ENCODE results near the gene IL13RA2.

IL13RA2 gene

DNA sequence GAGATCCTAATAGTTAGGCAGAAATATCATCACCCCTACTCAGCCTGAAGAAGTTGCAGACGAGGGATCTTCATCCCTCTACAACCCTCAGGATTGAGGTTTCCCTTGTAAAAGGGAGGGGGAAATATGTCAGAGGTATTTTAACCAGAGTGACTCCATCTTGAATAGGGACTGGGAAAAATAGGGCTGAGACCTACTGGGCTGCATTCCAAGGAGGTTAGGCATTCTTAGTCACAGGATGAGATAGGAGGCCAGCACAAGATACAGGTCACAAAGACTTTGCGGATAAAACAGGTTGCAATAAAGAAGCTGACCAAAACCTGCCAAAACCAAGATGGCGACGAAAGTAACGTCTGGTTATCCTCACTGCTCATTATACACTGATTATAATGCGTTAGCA lies 17.5 kb downstream of the IL13RA2 start:
- H3K27ac ChIP-seq, result no peak overlapping the region
- intact Hi-C loops (cut with DNase I; ENCODE audit: low total_unique reads), result no loop called here
- H3K36me3 ChIP-seq, result no peaks in the 10 kb centered on the region
- no peaks in the 10 kb centered on the region for H3K4me1 ChIP-seq
- no peak for DNase-seq
- no peak for TF ChIP-seq CTCF (IDR thresholded peaks at IDR 0.05)
- no peak overlapping the region for H3K4me3 ChIP-seq
- no peaks in the 10 kb centered on the region for H3K27me3 ChIP-seq
- H3K9me3 ChIP-seq, result no peaks in the 10 kb centered on the region

- Histone ChIP-seq H3K27ac (no peak overlapping the region), H3K27me3 (no peaks in the 10 kb centered on the region), H3K4me1 (no peaks in the 10 kb centered on the region), H3K9me3 (no peaks in the 10 kb centered on the region), H3K4me3 (no peak overlapping the region), H3K36me3 (no peaks in the 10 kb centered on the region)
- intact Hi-C loops (cut with DNase I; ENCODE audit: low total_unique reads), result no loop called here
- no peak for TF ChIP-seq CTCF (IDR thresholded peaks at IDR 0.05)
- DNase-seq, result no peak
These were observed 19.6 kb downstream of the IL13RA2 start for GRCh38 chrX:114997779-114998178.

DNA sequence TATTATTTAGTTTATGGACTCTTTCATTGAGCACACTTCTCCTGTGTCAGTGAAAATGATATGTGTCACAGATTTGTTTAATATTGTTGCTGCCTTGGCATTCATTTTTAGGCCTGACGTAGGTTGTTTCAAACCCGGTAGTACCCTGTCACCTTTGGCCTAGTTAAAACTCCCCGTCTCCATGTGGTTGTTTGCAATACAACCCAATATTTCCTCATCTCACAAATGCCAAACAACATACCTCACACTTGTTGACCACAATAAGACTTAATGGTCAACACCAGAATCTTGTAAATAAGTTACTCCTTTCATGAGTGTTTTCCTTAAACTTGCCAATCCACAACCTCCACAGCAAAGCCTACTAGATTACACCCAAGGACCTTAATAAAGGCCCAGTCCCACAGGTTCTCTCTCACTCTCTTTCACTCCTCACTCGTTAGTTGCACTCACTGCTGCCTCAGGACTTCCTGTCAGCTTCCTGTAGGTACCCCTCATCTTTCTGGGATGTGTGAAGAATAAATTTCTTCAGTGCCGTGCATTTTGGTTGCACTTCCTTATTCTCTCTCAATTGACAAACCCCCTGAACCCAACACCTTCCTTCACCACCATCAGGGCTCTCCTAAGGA lies 31.3 kb downstream of the IL13RA2 start:
- no peak overlapping the region for H3K4me3 ChIP-seq
- intact Hi-C loops (cut with DNase I; ENCODE audit: low total_unique reads), result no loop called here

GRCh38 chrX:114976292-114976691 lies 41.1 kb downstream of the IL13RA2 start:
- no peak for TF ChIP-seq CTCF (IDR thresholded peaks at IDR 0.05)
- H3K27me3 ChIP-seq, result no peaks in the 10 kb centered on the region
- no peak overlapping the region for H3K27ac ChIP-seq
- intact Hi-C loops (cut with DNase I; ENCODE audit: low total_unique reads), result no loop called here
- no peaks in the 10 kb centered on the region for H3K9me3 ChIP-seq
- DNase-seq, result no peak
- H3K36me3 ChIP-seq, result no peaks in the 10 kb centered on the region
- no peak overlapping the region for H3K4me3 ChIP-seq
- peaks cover 0 to 6% (median 0%) of the 10 kb centered on the region in 4 donors for H3K4me1 ChIP-seq

More for the DNA sequence above, 31.3 kb downstream of the IL13RA2 start:
- H3K36me3 ChIP-seq, result no peaks in the 10 kb centered on the region
- H3K4me1 ChIP-seq, result no peaks in the 10 kb centered on the region
- DNase-seq, result no peak
- no peak overlapping the region for H3K27ac ChIP-seq
- H3K9me3 ChIP-seq, result no peaks in the 10 kb centered on the region
- TF ChIP-seq CTCF (IDR thresholded peaks at IDR 0.05), result no peak
- H3K27me3 ChIP-seq, result no peaks in the 10 kb centered on the region

GRCh38 chrX:114973013-114973412 lies 44.4 kb downstream of the IL13RA2 start:
- peak overlapping the region in 1 of 2 donors; percentile 47 for H3K27ac ChIP-seq
- no peaks in the 10 kb centered on the region for H3K27me3 ChIP-seq
- no peak for DNase-seq
- TF ChIP-seq CTCF (IDR thresholded peaks at IDR 0.05), result no peak
- intact Hi-C loops (cut with DNase I; ENCODE audit: low total_unique reads), result no loop called here
- H3K36me3 ChIP-seq, result no peaks in the 10 kb centered on the region
- H3K4me3 ChIP-seq, result no peak overlapping the region
- H3K9me3 ChIP-seq, result no peaks in the 10 kb centered on the region
- H3K4me1 ChIP-seq, result peaks cover 0 to 6% (median 0%) of the 10 kb centered on the region in 4 donors

GRCh38 chrX:114970806-114971205 lies 46.6 kb downstream of the IL13RA2 start:
- intact Hi-C loops (cut with DNase I; ENCODE audit: low total_unique reads), result no loop called here

More at GRCh38 chrX:114970806-114971205, 46.6 kb downstream of the IL13RA2 start:
- no peak for DNase-seq
- H3K9me3 ChIP-seq, result no peaks in the 10 kb centered on the region
- no peak overlapping the region for H3K4me3 ChIP-seq
- peaks cover 0 to 6% (median 0%) of the 10 kb centered on the region in 4 donors for H3K4me1 ChIP-seq
- H3K27me3 ChIP-seq, result no peaks in the 10 kb centered on the region
- H3K27ac ChIP-seq, result no peak overlapping the region
- no peaks in the 10 kb centered on the region for H3K36me3 ChIP-seq
- TF ChIP-seq CTCF (IDR thresholded peaks at IDR 0.05), result no peak
